Neutrophil (primary cell): ENCODE results near the gene WDR5.

Experiments used
- H3K27ac ChIP-seq: fragments of 200-600 bp; sonication (generic); 2 replicates; pipeline ENCODE4 v1.5.1; 2016; ENCODE audit warnings: mild to moderate bottlenecking, moderate library complexity
- H3K27me3 ChIP-seq: fragments of 200-600 bp; sonication (generic); 2 replicates; pipeline ENCODE4 v1.6.0; 2016; ENCODE audit warnings: mild to moderate bottlenecking
- H3K36me3 ChIP-seq: fragments of 200-600 bp; sonication (generic); 2 replicates; pipeline ENCODE4 v1.5.1; 2017
- H3K4me1 ChIP-seq, 2 experiments: fragments of 200-600 bp in 1 of 2; sonication (generic) in 1 of 2; 1 replicate in 1 of 2; 2 replicates in 1 of 2; pipeline versions ENCODE4 v1.5.1 to v1.6.1; 2013 to 2016; ENCODE audit warnings: low read depth in 1 of 2, low read length in 1 of 2, mild to moderate bottlenecking in 1 of 2, moderate library complexity in 1 of 2; ENCODE audit not compliant: control insufficient read depth in 1 of 2, insufficient read depth in 1 of 2
- H3K4me3 ChIP-seq, 2 experiments: fragments of 200-600 bp in 1 of 2; sonication (generic) in 1 of 2; 1 replicate in 1 of 2; 2 replicates in 1 of 2; pipeline ENCODE4 v1.5.1; 2013 to 2016; ENCODE audit warnings: low read depth in 1 of 2, low read length in 1 of 2, mild to moderate bottlenecking in 1 of 2, moderate library complexity in 1 of 2
- H3K9me3 ChIP-seq: fragments of 200-600 bp; sonication (generic); 2 replicates; pipeline ENCODE4 v1.5.1; 2016
- CTCF ChIP-seq: fragments of 200-600 bp; sonication (generic); IDR thresholded peaks from 2 replicates; pipeline ENCODE4 v1.5.1; 2016; ENCODE audit warnings: antibody characterized with exemption

WDR5 gene

GRCh38 chr9:134175808-134176598 lies 40.1 kb downstream of the WDR5 start:
- H3K4me3 ChIP-seq = no peak overlapping the region
- H3K4me1 ChIP-seq = peaks cover 26 to 35% of the 10 kb centered on the region in 2 experiments
- no peaks in the 10 kb centered on the region for H3K9me3 ChIP-seq
- H3K27ac ChIP-seq = no peak overlapping the region
- TF ChIP-seq CTCF = no peak
- H3K27me3 ChIP-seq = peaks cover 34% of the 10 kb centered on the region
- no peaks in the 10 kb centered on the region for H3K36me3 ChIP-seq

DNA sequence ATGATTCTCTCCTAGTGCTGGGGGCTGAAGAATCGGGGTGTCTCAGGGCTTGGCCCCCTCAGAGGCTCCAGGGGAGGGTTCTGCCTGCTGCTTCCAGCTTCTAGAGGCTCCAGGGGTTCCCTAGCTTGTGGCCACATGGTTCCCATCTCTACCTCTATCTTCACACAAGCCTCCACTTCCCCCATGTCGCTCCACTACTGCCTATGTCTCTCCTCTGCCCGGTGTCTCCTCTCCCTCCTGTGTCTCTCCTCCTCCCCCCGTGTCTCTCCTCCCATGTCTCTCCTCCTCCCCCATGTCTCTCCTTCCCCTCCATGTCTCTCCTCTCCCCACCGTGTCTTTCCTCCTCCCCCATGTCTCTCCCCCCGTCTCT lies 40.7 kb downstream of the WDR5 start:
- H3K4me3 ChIP-seq = no peak overlapping the region
- H3K4me1 ChIP-seq = peaks cover 26 to 32% of the 10 kb centered on the region in 2 experiments
- H3K9me3 ChIP-seq = no peaks in the 10 kb centered on the region
- TF ChIP-seq CTCF = no peak
- no peaks in the 10 kb centered on the region for H3K36me3 ChIP-seq
- H3K27ac ChIP-seq = no peak overlapping the region
- H3K27me3 ChIP-seq = peaks cover 34% of the 10 kb centered on the region

DNA sequence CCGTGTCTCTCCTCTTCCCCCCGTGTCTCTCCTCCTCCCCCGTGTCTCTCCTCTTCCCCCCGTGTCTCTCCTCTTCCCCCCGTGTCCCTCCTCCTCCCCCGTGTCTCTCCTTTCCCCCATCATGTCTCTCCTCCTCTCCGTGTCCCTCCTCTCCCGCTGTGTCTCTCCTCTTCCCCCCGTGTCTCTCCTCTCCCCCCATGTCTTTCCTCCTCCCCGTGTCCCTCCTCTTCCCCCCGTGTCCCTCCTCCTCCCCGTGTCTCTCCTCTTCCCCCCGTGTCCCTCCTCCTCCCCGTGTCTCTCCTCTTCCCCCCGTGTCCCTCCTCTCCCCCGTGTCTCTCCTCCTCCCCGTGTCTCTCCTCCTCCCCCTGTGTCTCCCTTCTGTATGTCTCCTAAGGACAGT lies 41.3 kb downstream of the WDR5 start:
- Histone ChIP-seq H3K27ac (no peak overlapping the region), H3K4me3 (no peak overlapping the region), H3K4me1 (peaks cover 20 to 26% of the 10 kb centered on the region in 2 experiments), H3K9me3 (no peaks in the 10 kb centered on the region), H3K27me3 (peaks cover 34% of the 10 kb centered on the region), H3K36me3 (no peaks in the 10 kb centered on the region)
- TF ChIP-seq CTCF = no peak

- Histone ChIP-seq H3K36me3 (no peaks in the 10 kb centered on the region), H3K4me1 (peaks cover 18 to 22% of the 10 kb centered on the region in 2 experiments), H3K27me3 (peaks cover 34% of the 10 kb centered on the region), H3K9me3 (no peaks in the 10 kb centered on the region), H3K4me3 (no peak overlapping the region), H3K27ac (no peak overlapping the region)
- no peak for TF ChIP-seq CTCF
These were observed 41.9 kb downstream of the WDR5 start for GRCh38 chr9:134177624-134178393.

- Histone ChIP-seq H3K4me1 (peaks cover 18 to 22% of the 10 kb centered on the region in 2 experiments), H3K9me3 (no peaks in the 10 kb centered on the region), H3K27me3 (peaks cover 34% of the 10 kb centered on the region), H3K4me3 (no peak overlapping the region), H3K36me3 (no peaks in the 10 kb centered on the region), H3K27ac (no peak overlapping the region)
- TF ChIP-seq CTCF = no peak
These were observed 42.5 kb downstream of the WDR5 start for GRCh38 chr9:134178394-134178767.
